HG03354 (cell line): ENCODE measurements around the gene SLC6A5.

Experiments used
- ATAC-seq: cut with Tn5 transposase; IDR thresholded peaks from one replicate; pipeline ENCODE4 v1.9.1; 2021; ENCODE audit warnings: mild to moderate bottlenecking; ENCODE audit not compliant: unreplicated experiment, poor library complexity, severe bottlenecking

Gene SLC6A5

GRCh38 chr11:20661445-20661844, 62.0 kb downstream of the SLC6A5 start:
- ATAC-seq = no peak

GRCh38 chr11:20661850-20662249, 62.4 kb downstream of the SLC6A5 start:
- no peak for ATAC-seq

- ATAC-seq = no peak
Observed at GRCh38 chr11:20668131-20668809, 68.9 kb downstream of the SLC6A5 start.

GRCh38 chr11:20668844-20669819, 69.7 kb downstream of the SLC6A5 start, which contains the start of gene NELL1:
TSS of gene NELL1 (plus strand) at chr11:20669586.
- ATAC-seq = no peak

- ATAC-seq = no peak
Observed at GRCh38 chr11:20669820-20670684, 70.6 kb downstream of the SLC6A5 start.

- ATAC-seq = no peak
Observed at GRCh38 chr11:20670932-20671403, 71.6 kb downstream of the SLC6A5 start.

GRCh38 chr11:20671856-20672546, 72.6 kb downstream of the SLC6A5 start:
- ATAC-seq = no peak

- ATAC-seq = no peak
Observed at GRCh38 chr11:20672575-20672974, 73.2 kb downstream of the SLC6A5 start.

- ATAC-seq = no peak
Observed at GRCh38 chr11:20676658-20677057, 77.2 kb downstream of the SLC6A5 start.

GRCh38 chr11:20688761-20689160, 89.4 kb downstream of the SLC6A5 start:
- ATAC-seq = no peak

GRCh38 chr11:20707876-20708275, 108.5 kb downstream of the SLC6A5 start:
- ATAC-seq = no peak
